ENCODE measurements around the gene BRAF. TPM values are rescaled to one million over a fixed set of nuclear protein-coding genes. Genes with fewer than 3 reads are reported as not detected.

Gene BRAF
- total and polyA plus RNA-seq, 2 experiments from 2014 or later, result 14.0 to 42.0 TPM

DNA sequence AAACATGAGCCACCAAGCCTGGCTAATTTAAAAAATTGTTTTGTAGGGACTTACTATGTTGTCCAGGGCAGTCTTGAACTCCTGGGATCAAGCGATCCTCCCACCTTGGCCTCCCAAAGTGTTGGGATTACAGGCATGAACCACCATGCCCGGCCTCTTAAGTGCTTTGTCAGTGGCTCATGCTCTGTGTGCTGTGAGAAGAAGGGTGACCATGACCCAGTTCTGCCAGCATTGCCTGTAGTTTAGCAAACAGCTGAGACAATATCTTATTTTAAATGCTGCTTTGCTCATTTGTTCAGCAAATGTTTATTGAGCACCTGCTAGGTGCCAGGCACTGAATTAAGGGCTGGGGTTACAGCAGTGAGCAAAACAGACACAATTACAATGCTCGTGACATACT, 243.0 kb downstream of the BRAF start:
- no peak overlapping the region for H2AFZ ChIP-seq
- TF ChIP-seq EZH2phosphoT487 (IDR thresholded peaks at IDR 0.05; ENCODE audit: low read depth, severe bottlenecking, unreplicated experiment) (no peak), EZH2 (IDR thresholded peaks at IDR 0.05; ENCODE audit: borderline replicate concordance) (no peak)
- TF ChIP-seq, protein P1, sequence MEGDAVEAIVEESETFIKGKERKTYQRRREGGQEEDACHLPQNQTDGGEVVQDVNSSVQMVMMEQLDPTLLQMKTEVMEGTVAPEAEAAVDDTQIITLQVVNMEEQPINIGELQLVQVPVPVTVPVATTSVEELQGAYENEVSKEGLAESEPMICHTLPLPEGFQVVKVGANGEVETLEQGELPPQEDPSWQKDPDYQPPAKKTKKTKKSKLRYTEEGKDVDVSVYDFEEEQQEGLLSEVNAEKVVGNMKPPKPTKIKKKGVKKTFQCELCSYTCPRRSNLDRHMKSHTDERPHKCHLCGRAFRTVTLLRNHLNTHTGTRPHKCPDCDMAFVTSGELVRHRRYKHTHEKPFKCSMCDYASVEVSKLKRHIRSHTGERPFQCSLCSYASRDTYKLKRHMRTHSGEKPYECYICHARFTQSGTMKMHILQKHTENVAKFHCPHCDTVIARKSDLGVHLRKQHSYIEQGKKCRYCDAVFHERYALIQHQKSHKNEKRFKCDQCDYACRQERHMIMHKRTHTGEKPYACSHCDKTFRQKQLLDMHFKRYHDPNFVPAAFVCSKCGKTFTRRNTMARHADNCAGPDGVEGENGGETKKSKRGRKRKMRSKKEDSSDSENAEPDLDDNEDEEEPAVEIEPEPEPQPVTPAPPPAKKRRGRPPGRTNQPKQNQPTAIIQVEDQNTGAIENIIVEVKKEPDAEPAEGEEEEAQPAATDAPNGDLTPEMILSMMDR (IDR thresholded peaks at IDR 0.05; ENCODE audit: poor library complexity), result no peak
- no peaks in the 10 kb centered on the region for H3K79me2 ChIP-seq
- DNase-seq (ENCODE audit: low spot score), result no peak
- WGBS (ENCODE audit: low lambda C conversion rate, missing lambda C conversion rate), result 98% methylated on average over 3 of the region's 3 CpGs
- H3K9me2 ChIP-seq (replicated peaks; ENCODE audit: insufficient read depth), result no peaks in the 10 kb centered on the region
- no peak overlapping the region for H3K27ac ChIP-seq
- H3K4me2 ChIP-seq, result no peak overlapping the region
- no peaks in the 10 kb centered on the region for H3K4me1 ChIP-seq (ENCODE audit: insufficient read depth)
- no peaks in the 10 kb centered on the region for H3K36me3 ChIP-seq (replicated peaks; ENCODE audit: insufficient read depth, low read depth)
- no peak overlapping the region for H3K4me3 ChIP-seq
- H3K9me3 ChIP-seq (ENCODE audit: low read depth), result no peaks in the 10 kb centered on the region
- H3K27me3 ChIP-seq, result no peaks in the 10 kb centered on the region
- no peaks in the 10 kb centered on the region for H4K20me1 ChIP-seq (ENCODE audit: insufficient read depth, poor library complexity, severe bottlenecking)

DNA sequence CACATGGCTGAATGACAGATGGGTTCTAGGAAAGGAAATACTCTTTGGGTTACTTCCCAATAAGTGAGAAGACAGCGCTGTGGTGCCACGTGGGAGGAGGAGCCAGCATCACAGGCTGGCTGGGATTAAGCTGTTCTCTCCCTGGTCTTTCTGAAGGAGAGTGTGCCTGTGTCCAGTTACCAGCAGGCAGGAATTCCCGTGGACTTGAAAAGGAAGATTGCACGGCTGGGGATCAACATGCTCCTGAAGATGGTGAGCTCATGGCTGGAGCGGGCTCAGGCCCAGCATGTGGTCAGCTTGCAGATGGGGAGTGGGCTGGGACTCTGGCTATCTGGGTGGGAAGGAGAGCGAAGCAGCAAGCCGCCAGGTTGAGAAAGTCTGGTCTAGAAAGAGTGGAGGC, 243.8 kb downstream of the BRAF start:
- Histone ChIP-seq H2AFZ (no peak overlapping the region), H3K36me3 (replicated peaks; ENCODE audit: insufficient read depth, low read depth) (no peaks in the 10 kb centered on the region), H3K9me3 (ENCODE audit: low read depth) (no peaks in the 10 kb centered on the region), H3K4me3 (no peak overlapping the region), H4K20me1 (ENCODE audit: insufficient read depth, poor library complexity, severe bottlenecking) (no peaks in the 10 kb centered on the region), H3K27ac (no peak overlapping the region), H3K79me2 (no peaks in the 10 kb centered on the region), H3K27me3 (no peaks in the 10 kb centered on the region), H3K9me2 (replicated peaks; ENCODE audit: insufficient read depth) (no peaks in the 10 kb centered on the region), H3K4me1 (ENCODE audit: insufficient read depth) (no peaks in the 10 kb centered on the region), H3K4me2 (no peak overlapping the region)
- 79% methylated on average over 7 of the region's 7 CpGs for WGBS (ENCODE audit: low lambda C conversion rate, missing lambda C conversion rate)
- no peak for DNase-seq (ENCODE audit: low spot score)
- TF ChIP-seq, protein P1 (IDR thresholded peaks at IDR 0.05; ENCODE audit: poor library complexity), result no peak
- TF ChIP-seq EZH2 (IDR thresholded peaks at IDR 0.05; ENCODE audit: borderline replicate concordance) (no peak), EZH2phosphoT487 (IDR thresholded peaks at IDR 0.05; ENCODE audit: low read depth, severe bottlenecking, unreplicated experiment) (no peak)

DNA sequence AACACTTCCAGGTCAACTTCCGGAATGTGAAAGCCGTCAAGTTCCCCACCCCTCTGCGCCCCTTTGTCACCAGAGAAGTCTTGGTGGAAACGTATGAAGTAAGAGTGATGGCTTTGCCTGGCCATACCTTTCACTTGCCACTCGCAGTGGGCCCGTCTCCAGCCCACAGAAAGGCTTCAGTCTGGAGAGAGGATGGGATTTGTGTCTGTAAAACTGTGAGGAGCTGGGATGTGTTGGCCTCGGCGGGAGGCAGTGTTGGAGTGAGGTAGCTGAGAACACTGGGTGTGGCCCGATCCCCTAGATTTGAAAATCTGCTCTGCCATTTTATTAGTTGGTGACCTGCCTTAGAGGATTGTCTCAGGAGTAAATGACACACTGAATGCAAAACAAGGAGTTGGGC, 245.5 kb downstream of the BRAF start:
- Histone ChIP-seq H3K4me3 (no peak overlapping the region), H2AFZ (no peak overlapping the region), H3K4me1 (ENCODE audit: insufficient read depth) (peaks cover 7% of the 10 kb centered on the region), H3K9me3 (ENCODE audit: low read depth) (no peaks in the 10 kb centered on the region), H3K27ac (no peak overlapping the region), H3K79me2 (no peaks in the 10 kb centered on the region), H3K9me2 (replicated peaks; ENCODE audit: insufficient read depth) (no peaks in the 10 kb centered on the region), H4K20me1 (ENCODE audit: insufficient read depth, poor library complexity, severe bottlenecking) (no peaks in the 10 kb centered on the region), H3K27me3 (no peaks in the 10 kb centered on the region), H3K36me3 (replicated peaks; ENCODE audit: insufficient read depth, low read depth) (no peaks in the 10 kb centered on the region), H3K4me2 (no peak overlapping the region)
- TF ChIP-seq EZH2phosphoT487 (IDR thresholded peaks at IDR 0.05; ENCODE audit: low read depth, severe bottlenecking, unreplicated experiment) (no peak), EZH2 (IDR thresholded peaks at IDR 0.05; ENCODE audit: borderline replicate concordance) (no peak)
- TF ChIP-seq, protein P1 (IDR thresholded peaks at IDR 0.05; ENCODE audit: poor library complexity), result no peak
- 94% methylated on average over 9 of the region's 9 CpGs for WGBS (ENCODE audit: low lambda C conversion rate, missing lambda C conversion rate)
- no peak for DNase-seq (ENCODE audit: low spot score)

DNA sequence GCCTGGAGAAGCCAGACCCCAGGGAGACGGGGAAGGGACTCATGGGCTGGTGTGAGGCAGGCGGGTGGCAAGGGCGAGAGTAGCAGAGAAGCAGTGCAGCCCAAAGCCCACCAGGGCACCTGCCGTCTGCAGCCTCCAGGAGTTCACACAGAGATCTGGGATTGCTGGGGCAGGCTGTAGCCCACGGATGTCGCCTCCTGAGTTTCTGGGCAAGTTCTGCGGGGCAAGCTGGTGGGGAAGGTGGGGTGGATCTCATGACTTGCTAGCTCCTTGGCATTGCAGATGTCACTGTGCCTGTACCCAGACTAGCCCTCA, 246.0 kb downstream of the BRAF start:
- no peak for TF ChIP-seq EZH2 (IDR thresholded peaks at IDR 0.05; ENCODE audit: borderline replicate concordance)
- TF ChIP-seq EZH2phosphoT487 (IDR thresholded peaks at IDR 0.05; ENCODE audit: low read depth, severe bottlenecking, unreplicated experiment), result no peak
- TF ChIP-seq, protein P1 (IDR thresholded peaks at IDR 0.05; ENCODE audit: poor library complexity), result no peak
- no peak for DNase-seq (ENCODE audit: low spot score)
- H3K9me2 ChIP-seq (replicated peaks; ENCODE audit: insufficient read depth), result no peaks in the 10 kb centered on the region
- H3K4me2 ChIP-seq, result no peak overlapping the region
- no peak overlapping the region for H2AFZ ChIP-seq
- H4K20me1 ChIP-seq (ENCODE audit: insufficient read depth, poor library complexity, severe bottlenecking), result no peaks in the 10 kb centered on the region
- H3K4me3 ChIP-seq, result no peak overlapping the region
- H3K36me3 ChIP-seq (replicated peaks; ENCODE audit: insufficient read depth, low read depth), result no peaks in the 10 kb centered on the region
- no peaks in the 10 kb centered on the region for H3K79me2 ChIP-seq
- no peaks in the 10 kb centered on the region for H3K27me3 ChIP-seq
- WGBS (ENCODE audit: low lambda C conversion rate, missing lambda C conversion rate), result 97% methylated on average over 6 of the region's 7 CpGs
- peaks cover 11% of the 10 kb centered on the region for H3K4me1 ChIP-seq (ENCODE audit: insufficient read depth)
- H3K9me3 ChIP-seq (ENCODE audit: low read depth), result no peaks in the 10 kb centered on the region
- H3K27ac ChIP-seq, result no peak overlapping the region
